Urinary bladder (tissue), 2 donors: ENCODE results near the gene U2AF1. TPM values are rescaled to one million over a fixed set of nuclear protein-coding genes. Genes with fewer than 3 reads are reported as not detected.

Source experiments
- polyA plus RNA-seq: library from polyadenylated mRNA; stranded (reverse); fragments of 200-250 nt; gene quantifications from one replicate; pipeline ENCODE4 v1.2.3, GENCODE V29; 2013
- total RNA-seq: library from RNA; depleted of rRNA; stranded (reverse); fragments of >200 nt; gene quantifications from one replicate; pipeline ENCODE4 v1.2.3, GENCODE V29; 2014
- donor health status: healthy.

Gene U2AF1
- total and polyA plus RNA-seq, 2 donors: 46.9 to 48.2 TPM

Other genes with a start within 250 kb of the U2AF1 start
- gene WDR4, start 228.0 kb downstream of the U2AF1 start, total RNA-seq: 5.3 TPM
- 10.7 TPM for gene WDR4, start 228.0 kb downstream of the U2AF1 start, polyA plus RNA-seq
- 48.1 TPM for gene NDUFV3, start 214.3 kb downstream of the U2AF1 start, total RNA-seq
- 30.5 TPM for gene NDUFV3, start 214.3 kb downstream of the U2AF1 start, polyA plus RNA-seq
- not detected for gene ERVH48-1, start 181.9 kb downstream of the U2AF1 start, total RNA-seq
- not detected for gene ERVH48-1, start 181.9 kb downstream of the U2AF1 start, polyA plus RNA-seq
- gene PKNOX1, start 133.0 kb downstream of the U2AF1 start, total RNA-seq: 19.2 TPM
- 16.0 TPM for gene PKNOX1, start 133.0 kb downstream of the U2AF1 start, polyA plus RNA-seq
- 9.2 TPM for gene CBS, start 31.7 kb downstream of the U2AF1 start, total RNA-seq
- gene CBS, start 31.7 kb downstream of the U2AF1 start, polyA plus RNA-seq: 18.5 TPM
- not detected for gene CRYAA, start 61.4 kb upstream of the U2AF1 start, total RNA-seq
- gene CRYAA, start 61.4 kb upstream of the U2AF1 start, polyA plus RNA-seq: not detected